Measurements from ENCODE around the gene RBPMS2. TPM values are rescaled to one million over a fixed set of nuclear protein-coding genes. Genes with fewer than 3 reads are reported as not detected.

The RBPMS2 gene
- total RNA-seq, 2 experiments from 2014 or later = not detected

DNA sequence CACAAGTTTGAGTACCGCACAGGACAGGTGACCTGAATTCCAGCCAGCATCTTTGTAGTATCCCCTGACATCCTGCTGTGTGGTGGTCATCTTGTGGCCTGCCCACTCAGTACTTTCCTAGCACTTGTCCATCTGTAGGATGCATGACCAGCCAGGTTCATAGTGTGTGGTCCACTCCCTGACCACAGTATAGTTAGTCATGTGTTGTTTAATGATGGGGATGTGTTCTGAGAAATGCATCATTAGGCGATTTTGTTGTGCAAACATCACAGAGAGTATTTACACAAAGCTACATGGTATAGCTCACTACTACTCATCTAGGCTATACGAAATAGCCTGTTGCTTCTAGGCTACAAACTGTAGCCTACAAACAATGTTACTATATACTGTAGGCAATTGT, 16.9 kb upstream of the RBPMS2 start:
- intact Hi-C loops (cut with DNase I, micrococcal nuclease) = loop anchor here in 1 of 2 experiments (5.0 kb wide), 1 partner anchor 45 kb away; no protein-coding TSS in a partner anchor
- Mint-ChIP-seq H3K4me3 (no peak overlapping the region), H3K27me3 (no peaks in the 10 kb centered on the region), H3K27ac (no peak overlapping the region), H3K9me3 (no peaks in the 10 kb centered on the region), H3K4me1 (ENCODE audit: low read depth) (no peaks in the 10 kb centered on the region), H3K36me3 (ENCODE audit: low read depth) (no peaks in the 10 kb centered on the region)
- no peaks in the 10 kb centered on the region for H3K36me3 ChIP-seq (ENCODE audit: insufficient read depth, low read length)
- no peaks in the 10 kb centered on the region for H3K27me3 ChIP-seq (ENCODE audit: control insufficient read depth in 1 of 2, insufficient read depth in 2 of 2, low read length in 2 of 2)
- TF ChIP-seq CTCF (IDR thresholded peaks at IDR 0.05) = no peak
- H3K27ac ChIP-seq (ENCODE audit: low read depth in 1 of 2, low read length in 2 of 2) = no peak overlapping the region
- H3K4me1 ChIP-seq (ENCODE audit: insufficient read depth, low read length) = no peaks in the 10 kb centered on the region
- ATAC-seq (ENCODE audit: poor library complexity) (no peak), DNase-seq (no peak)
- ChIA-PET POLR2A (no interaction called here), CTCF (no interaction called here)
- no peaks in the 10 kb centered on the region for H3K9me3 ChIP-seq (ENCODE audit: control insufficient read depth in 1 of 2, insufficient read depth in 1 of 2, low read length in 2 of 2)
- no peak overlapping the region for H3K4me3 ChIP-seq (ENCODE audit: low read length)

DNA sequence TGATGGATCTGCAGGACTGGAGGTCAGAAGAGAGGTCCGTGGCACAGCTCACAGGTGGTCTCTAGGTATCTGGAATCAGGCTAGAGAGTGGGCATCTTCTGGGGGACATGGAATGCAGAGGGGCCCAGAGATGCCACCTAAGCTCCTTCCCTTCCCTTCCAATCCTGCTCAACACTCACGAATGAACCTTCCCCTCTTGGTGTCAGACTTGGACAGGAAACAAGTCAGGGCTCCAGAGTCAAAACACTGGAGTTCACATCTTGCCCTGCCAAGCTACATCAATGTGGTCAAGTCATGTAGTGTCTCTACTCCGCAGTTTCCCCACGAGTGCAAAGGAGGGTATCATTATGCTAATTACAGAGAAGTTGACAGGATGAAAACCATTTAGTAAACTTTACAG, 16.0 kb upstream of the RBPMS2 start:
- no peak for TF ChIP-seq CTCF (IDR thresholded peaks at IDR 0.05)
- ATAC-seq (ENCODE audit: poor library complexity) = no peak
- Mint-ChIP-seq H3K4me3 (no peak overlapping the region), H3K27me3 (no peaks in the 10 kb centered on the region), H3K9me3 (no peaks in the 10 kb centered on the region), H3K36me3 (ENCODE audit: low read depth) (no peaks in the 10 kb centered on the region), H3K27ac (no peak overlapping the region), H3K4me1 (ENCODE audit: low read depth) (no peaks in the 10 kb centered on the region)
- H3K4me3 ChIP-seq (ENCODE audit: low read length) = no peak overlapping the region
- ChIA-PET CTCF (no interaction called here), POLR2A (no interaction called here)
- no peaks in the 10 kb centered on the region for H3K9me3 ChIP-seq (ENCODE audit: control insufficient read depth in 1 of 2, insufficient read depth in 1 of 2, low read length in 2 of 2)
- no peaks in the 10 kb centered on the region for H3K4me1 ChIP-seq (ENCODE audit: insufficient read depth, low read length)
- intact Hi-C loops (cut with DNase I, micrococcal nuclease) = loop anchor here in 1 of 2 experiments (5.0 kb wide), 1 partner anchor 44 kb away; no protein-coding TSS in a partner anchor
- H3K27me3 ChIP-seq (ENCODE audit: control insufficient read depth in 1 of 2, insufficient read depth in 2 of 2, low read length in 2 of 2) = no peaks in the 10 kb centered on the region
- no peak for DNase-seq
- H3K36me3 ChIP-seq (ENCODE audit: insufficient read depth, low read length) = no peaks in the 10 kb centered on the region
- H3K27ac ChIP-seq (ENCODE audit: low read depth in 1 of 2, low read length in 2 of 2) = no peak overlapping the region

- TF ChIP-seq CTCF (IDR thresholded peaks at IDR 0.05) = no peak
- Histone ChIP-seq H3K27ac (ENCODE audit: low read depth in 1 of 2, low read length in 2 of 2) (no peak overlapping the region), H3K27me3 (ENCODE audit: control insufficient read depth in 1 of 2, insufficient read depth in 2 of 2, low read length in 2 of 2) (no peaks in the 10 kb centered on the region), H3K4me1 (ENCODE audit: insufficient read depth, low read length) (peaks cover 7% of the 10 kb centered on the region), H3K36me3 (ENCODE audit: insufficient read depth, low read length) (no peaks in the 10 kb centered on the region), H3K9me3 (ENCODE audit: control insufficient read depth in 1 of 2, insufficient read depth in 1 of 2, low read length in 2 of 2) (no peaks in the 10 kb centered on the region), H3K4me3 (ENCODE audit: low read length) (no peak overlapping the region)
- DNase-seq (no peak), ATAC-seq (ENCODE audit: poor library complexity) (no peak)
- Mint-ChIP-seq H3K36me3 (ENCODE audit: low read depth) (no peaks in the 10 kb centered on the region), H3K27ac (no peak overlapping the region), H3K9me3 (no peaks in the 10 kb centered on the region), H3K4me3 (no peak overlapping the region), H3K4me1 (ENCODE audit: low read depth) (no peaks in the 10 kb centered on the region), H3K27me3 (peaks cover 16% of the 10 kb centered on the region)
- intact Hi-C loops (cut with DNase I, micrococcal nuclease) = no loop called here
- POLR2A ChIA-PET = no interaction called here
- CTCF ChIA-PET = no interaction called here
These were observed 8.4 kb upstream of the RBPMS2 start for GRCh38 chr15:64783796-64784195.
